HL-60 (cell line): ENCODE measurements around the gene CYP2R1.

ENCODE experiments used
- CTCF ChIP-seq: IDR thresholded peaks from one replicate; pipeline ENCODE4 v1.5.1; 2011; ENCODE audit warnings: low read length, control low read depth, inconsistent platforms; ENCODE audit not compliant: insufficient read depth
- GABPA ChIP-seq: IDR thresholded peaks from 2 replicates; pipeline ENCODE4 v1.6.1; 2012; ENCODE audit warnings: low read depth
- POLR2AphosphoS5 ChIP-seq: IDR thresholded peaks from 2 replicates; pipeline ENCODE4 v1.6.1; 2012; ENCODE audit warnings: low read depth
- TF ChIP-seq, protein P1 (sequence below): IDR thresholded peaks from 2 replicates; pipeline ENCODE4 v1.6.1; 2012; ENCODE audit warnings: low read depth; ENCODE audit not compliant: insufficient replicate concordance

DNA sequence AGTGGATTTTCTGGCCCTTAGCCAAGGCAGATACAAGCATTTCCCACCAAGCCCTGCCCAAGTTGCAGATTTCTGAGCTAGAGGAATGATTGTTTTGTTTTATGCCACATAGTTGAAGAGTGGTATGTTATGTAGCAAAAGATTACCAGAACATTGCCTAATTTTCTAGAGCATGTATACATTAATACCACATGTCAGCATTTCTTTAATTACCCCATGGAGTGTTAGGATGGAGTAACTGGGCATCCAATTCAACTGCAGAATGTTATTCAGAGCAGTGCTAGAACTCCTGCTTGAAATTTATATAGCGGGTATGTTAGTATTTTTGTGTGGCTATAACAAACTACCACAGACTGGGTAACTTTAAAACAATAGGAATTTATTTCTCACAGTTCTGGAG is 24.4 kb upstream of the CYP2R1 start:
- TF ChIP-seq CTCF: no peak
- TF ChIP-seq, protein P1, sequence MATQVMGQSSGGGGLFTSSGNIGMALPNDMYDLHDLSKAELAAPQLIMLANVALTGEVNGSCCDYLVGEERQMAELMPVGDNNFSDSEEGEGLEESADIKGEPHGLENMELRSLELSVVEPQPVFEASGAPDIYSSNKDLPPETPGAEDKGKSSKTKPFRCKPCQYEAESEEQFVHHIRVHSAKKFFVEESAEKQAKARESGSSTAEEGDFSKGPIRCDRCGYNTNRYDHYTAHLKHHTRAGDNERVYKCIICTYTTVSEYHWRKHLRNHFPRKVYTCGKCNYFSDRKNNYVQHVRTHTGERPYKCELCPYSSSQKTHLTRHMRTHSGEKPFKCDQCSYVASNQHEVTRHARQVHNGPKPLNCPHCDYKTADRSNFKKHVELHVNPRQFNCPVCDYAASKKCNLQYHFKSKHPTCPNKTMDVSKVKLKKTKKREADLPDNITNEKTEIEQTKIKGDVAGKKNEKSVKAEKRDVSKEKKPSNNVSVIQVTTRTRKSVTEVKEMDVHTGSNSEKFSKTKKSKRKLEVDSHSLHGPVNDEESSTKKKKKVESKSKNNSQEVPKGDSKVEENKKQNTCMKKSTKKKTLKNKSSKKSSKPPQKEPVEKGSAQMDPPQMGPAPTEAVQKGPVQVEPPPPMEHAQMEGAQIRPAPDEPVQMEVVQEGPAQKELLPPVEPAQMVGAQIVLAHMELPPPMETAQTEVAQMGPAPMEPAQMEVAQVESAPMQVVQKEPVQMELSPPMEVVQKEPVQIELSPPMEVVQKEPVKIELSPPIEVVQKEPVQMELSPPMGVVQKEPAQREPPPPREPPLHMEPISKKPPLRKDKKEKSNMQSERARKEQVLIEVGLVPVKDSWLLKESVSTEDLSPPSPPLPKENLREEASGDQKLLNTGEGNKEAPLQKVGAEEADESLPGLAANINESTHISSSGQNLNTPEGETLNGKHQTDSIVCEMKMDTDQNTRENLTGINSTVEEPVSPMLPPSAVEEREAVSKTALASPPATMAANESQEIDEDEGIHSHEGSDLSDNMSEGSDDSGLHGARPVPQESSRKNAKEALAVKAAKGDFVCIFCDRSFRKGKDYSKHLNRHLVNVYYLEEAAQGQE: no peak
- no peak for TF ChIP-seq POLR2AphosphoS5
- TF ChIP-seq GABPA: no peak
